Body of pancreas (tissue), 4 donors: Measurements from ENCODE around the gene SGSH. TPM values are rescaled to one million over a fixed set of nuclear protein-coding genes. Genes with fewer than 3 reads are reported as not detected.
"Not testable (repeated sequence)": the region's sequence is repeated elsewhere in the genome, so short reads cannot be mapped to it uniquely, and the experiment has no call there.

Experiments
- ATAC-seq: fragments of 150-250 bp; one replicate; pipeline ENCODE4 v1.9.1; 2016
- DNase-seq, 4 donors: peaks; one replicate each; pipeline ENCODE4 v3.0.0-alpha.2; 2019
- H3K27ac ChIP-seq, 4 donors: fragments of 200-600 bp; sonication (generic); 1 replicate in 3 of 4; 2 replicates in 1 of 4; pipeline versions ENCODE4 v1.5.1 to v1.6.1; 2016 to 2019; ENCODE audit warnings: mild to moderate bottlenecking in 1 of 4, mixed read lengths in 1 of 4, moderate library complexity in 1 of 4
- H3K27me3 ChIP-seq, 2 donors: fragments of 200-600 bp; sonication (generic); one replicate each; pipeline ENCODE4 v1.6.0; 2016; ENCODE audit warnings: mild to moderate bottlenecking in 1 of 2
- H3K36me3 ChIP-seq, 2 donors: fragments of 200-600 bp; sonication (generic); replicated peaks in 1 of 2; 2 replicates each; pipeline ENCODE4 v1.5.1; 2016; ENCODE audit warnings: low read depth in 2 of 2; ENCODE audit not compliant: insufficient read depth in 1 of 2
- H3K4me1 ChIP-seq: fragments of 200-600 bp; sonication (generic); one replicate; pipeline ENCODE4 v1.6.0; 2016
- H3K4me3 ChIP-seq, 2 donors: fragments of 200-600 bp; sonication (generic); 1 replicate in 1 of 2; 2 replicates in 1 of 2; pipeline ENCODE4 v1.5.1; 2016 to 2019
- H3K9me3 ChIP-seq, 3 donors: fragments of 200-600 bp; sonication (generic); 1 replicate in 2 of 3; 2 replicates in 1 of 3; pipeline ENCODE4 v1.5.1; 2016
- POLR2A ChIP-seq, 3 donors: fragments of 450-650 bp; IDR thresholded peaks; one replicate each; pipeline ENCODE4 v1.6.1; 2016; ENCODE audit warnings: antibody characterized with exemption in 3 of 3, mild to moderate bottlenecking in 2 of 3
- WGBS, 2 donors: methylation state at CpG; one replicate each; pipeline ENCODE4 v1.1.5; 2017; 5-methylcytosine and 5-hydroxymethylcytosine counted together
- intact Hi-C: fragments of 100-400 bp; cut with DNase I; formaldehyde crosslinking; loops from one replicate; pipeline ENCODE4 v1.15.1; 2023
- total RNA-seq, 2 donors: library from RNA; depleted of rRNA; stranded (reverse); fragments of >200 nt; gene quantifications; one replicate each; pipeline ENCODE4 v1.1.0, GENCODE V29; 2016
- TF ChIP-seq, protein P1 (sequence below), 7 experiments: fragments of 450-650 bp in 4 of 7; fragments of 200-600 bp in 3 of 7; sonication (generic) in 3 of 7; IDR thresholded peaks; one replicate each; pipeline ENCODE4 v1.5.1; 2016 to 2019; ENCODE audit warnings: antibody characterized with exemption in 7 of 7

SGSH gene
- total RNA-seq, 2 donors from 2014 or later: 29.6 to 42.8 TPM

DNA sequence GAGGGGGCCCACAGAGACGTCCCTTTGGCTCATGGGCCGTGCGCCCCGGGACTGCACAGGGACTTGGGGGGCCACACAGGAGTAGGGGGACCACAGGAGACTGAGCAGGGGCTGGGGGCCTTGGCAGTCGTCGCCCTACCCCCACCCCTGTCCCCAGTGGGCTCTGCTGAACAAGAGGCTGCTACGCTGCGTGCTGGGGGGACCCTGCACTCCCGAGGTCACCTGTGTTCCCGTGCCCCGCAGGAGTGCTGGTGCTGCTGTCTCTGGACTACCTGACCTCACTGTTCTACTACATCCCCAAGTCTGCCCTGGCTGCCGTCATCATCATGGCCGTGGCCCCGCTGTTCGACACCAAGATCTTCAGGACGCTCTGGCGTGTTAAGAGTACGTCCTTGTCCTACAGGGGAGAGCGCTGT is 26.1 kb upstream of the SGSH start:
- Histone ChIP-seq H3K27ac (no peak overlapping the region), H3K36me3 (peaks cover 0 to 11% of the 10 kb centered on the region in 2 donors), H3K4me1 (no peaks in the 10 kb centered on the region), H3K27me3 (no peaks in the 10 kb centered on the region), H3K4me3 (no peak overlapping the region), H3K9me3 (no peaks in the 10 kb centered on the region)
- 87 to 96% methylated on average over 8 to 19 of the region's 19 CpGs for WGBS, 2 donors
- ATAC-seq (no peak), DNase-seq (no peak)
- intact Hi-C loops: no loop called here
- TF ChIP-seq POLR2A (IDR thresholded peaks at IDR 0.05): no peak
- TF ChIP-seq, protein P1, sequence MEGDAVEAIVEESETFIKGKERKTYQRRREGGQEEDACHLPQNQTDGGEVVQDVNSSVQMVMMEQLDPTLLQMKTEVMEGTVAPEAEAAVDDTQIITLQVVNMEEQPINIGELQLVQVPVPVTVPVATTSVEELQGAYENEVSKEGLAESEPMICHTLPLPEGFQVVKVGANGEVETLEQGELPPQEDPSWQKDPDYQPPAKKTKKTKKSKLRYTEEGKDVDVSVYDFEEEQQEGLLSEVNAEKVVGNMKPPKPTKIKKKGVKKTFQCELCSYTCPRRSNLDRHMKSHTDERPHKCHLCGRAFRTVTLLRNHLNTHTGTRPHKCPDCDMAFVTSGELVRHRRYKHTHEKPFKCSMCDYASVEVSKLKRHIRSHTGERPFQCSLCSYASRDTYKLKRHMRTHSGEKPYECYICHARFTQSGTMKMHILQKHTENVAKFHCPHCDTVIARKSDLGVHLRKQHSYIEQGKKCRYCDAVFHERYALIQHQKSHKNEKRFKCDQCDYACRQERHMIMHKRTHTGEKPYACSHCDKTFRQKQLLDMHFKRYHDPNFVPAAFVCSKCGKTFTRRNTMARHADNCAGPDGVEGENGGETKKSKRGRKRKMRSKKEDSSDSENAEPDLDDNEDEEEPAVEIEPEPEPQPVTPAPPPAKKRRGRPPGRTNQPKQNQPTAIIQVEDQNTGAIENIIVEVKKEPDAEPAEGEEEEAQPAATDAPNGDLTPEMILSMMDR (IDR thresholded peaks at IDR 0.05): no peak

DNA sequence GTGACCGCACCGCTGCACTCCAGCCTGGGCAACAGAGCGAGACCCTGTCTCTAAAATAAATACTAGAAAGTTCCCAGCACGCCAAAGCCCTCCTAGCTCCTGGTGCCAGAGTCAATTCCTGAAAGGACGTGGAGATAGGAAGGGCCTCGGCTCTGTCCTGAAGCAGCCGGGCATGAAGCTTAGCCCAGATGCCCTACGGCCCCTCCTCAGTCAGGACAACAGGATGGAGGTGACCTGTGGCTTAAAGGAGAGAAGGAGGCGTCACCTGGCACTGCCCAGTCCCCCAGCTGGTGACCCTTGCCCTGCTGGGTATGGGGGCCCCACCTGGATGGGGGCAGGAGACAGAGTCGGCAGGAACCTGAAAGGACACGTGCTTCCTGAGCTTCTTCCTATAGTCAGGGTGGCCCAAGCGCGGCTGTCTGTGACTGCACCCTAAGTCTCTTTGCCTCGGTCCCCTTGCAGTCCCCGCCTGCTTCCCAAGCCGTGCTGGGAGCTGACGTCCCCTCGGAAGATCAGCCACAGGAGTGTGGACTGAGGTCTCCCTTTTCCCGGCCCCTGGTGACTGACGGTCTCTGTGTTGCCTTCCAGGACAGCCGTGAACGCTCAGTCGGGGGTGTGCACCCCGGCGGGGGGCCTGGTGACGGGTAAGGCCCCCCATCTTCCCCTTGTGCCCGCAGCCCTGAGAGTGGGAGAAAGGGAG is 25.6 kb upstream of the SGSH start:
- no peak for DNase-seq
- no peak for TF ChIP-seq POLR2A (IDR thresholded peaks at IDR 0.05)
- TF ChIP-seq, protein P1 (IDR thresholded peaks at IDR 0.05): no peak
- ATAC-seq: no peak
- no peaks in the 10 kb centered on the region for H3K27me3 ChIP-seq
- no peaks in the 10 kb centered on the region for H3K9me3 ChIP-seq
- intact Hi-C loops: no loop called here
- no peak overlapping the region for H3K4me3 ChIP-seq
- peaks cover 0 to 11% of the 10 kb centered on the region in 2 donors for H3K36me3 ChIP-seq
- 90 to 91% methylated on average over 11 to 26 of the region's 27 CpGs for WGBS, 2 donors
- no peaks in the 10 kb centered on the region for H3K4me1 ChIP-seq
- H3K27ac ChIP-seq: no peak overlapping the region

GRCh38 chr17:80244871-80245509 is 24.9 kb upstream of the SGSH start:
- no peak for ATAC-seq
- no peaks in the 10 kb centered on the region for H3K9me3 ChIP-seq
- no peaks in the 10 kb centered on the region for H3K4me1 ChIP-seq
- no peaks in the 10 kb centered on the region for H3K27me3 ChIP-seq
- no peak for DNase-seq
- TF ChIP-seq, protein P1 (IDR thresholded peaks at IDR 0.05): no peak
- no peak for TF ChIP-seq POLR2A (IDR thresholded peaks at IDR 0.05)
- 83 to 90% methylated on average over 22 of the region's 22 CpGs for WGBS, 2 donors
- H3K27ac ChIP-seq: no peak overlapping the region
- no peak overlapping the region for H3K4me3 ChIP-seq
- intact Hi-C loops: no loop called here
- peaks cover 0 to 11% of the 10 kb centered on the region in 2 donors for H3K36me3 ChIP-seq

- ATAC-seq, intact Hi-C loops, H3K27ac ChIP-seq, H3K9me3 ChIP-seq, H3K4me3 ChIP-seq, DNase-seq, H3K4me1 ChIP-seq, H3K27me3 ChIP-seq: not testable (repeated sequence)
- 90 to 92% methylated on average over 3 to 6 of the region's 6 CpGs for WGBS, 2 donors
- peaks cover 0 to 11% of the 10 kb centered on the region in 2 donors for H3K36me3 ChIP-seq
These were observed 24.3 kb upstream of the SGSH start for GRCh38 chr17:80244448-80244847.

- no peaks in the 10 kb centered on the region for H3K27me3 ChIP-seq
- DNase-seq: no peak
- H3K4me1 ChIP-seq: no peaks in the 10 kb centered on the region
- H3K36me3 ChIP-seq: peaks cover 0 to 11% of the 10 kb centered on the region in 2 donors
- intact Hi-C loops: no loop called here
- no peaks in the 10 kb centered on the region for H3K9me3 ChIP-seq
- WGBS, 2 donors: 89 to 91% methylated on average over 7 to 26 of the region's 26 CpGs
- no peak overlapping the region for H3K27ac ChIP-seq
- TF ChIP-seq POLR2A (IDR thresholded peaks at IDR 0.05): no peak
- TF ChIP-seq, protein P1 (IDR thresholded peaks at IDR 0.05): no peak
- H3K4me3 ChIP-seq: no peak overlapping the region
- ATAC-seq: no peak
These were observed 23.6 kb upstream of the SGSH start for GRCh38 chr17:80243526-80244433.
